Neuron (in vitro differentiated cells): ENCODE results near the gene ZNF493.
A peak's percentile ranks its signal among the peaks of the same experiment; 100 is the strongest.

Experiments
- H2AFZ ChIP-seq: one replicate; pipeline ENCODE4 v1.6.1; 2013; ENCODE audit warnings: low read depth, mild to moderate bottlenecking, inconsistent platforms, low read length, moderate library complexity
- H3K27me3 ChIP-seq: one replicate; pipeline ENCODE4 v1.6.1; 2013; ENCODE audit warnings: low read length; ENCODE audit not compliant: insufficient read depth
- H3K36me3 ChIP-seq: one replicate; pipeline ENCODE4 v1.6.1; 2013; ENCODE audit warnings: low read length; ENCODE audit not compliant: insufficient read depth
- H3K4me1 ChIP-seq: one replicate; pipeline ENCODE4 v1.6.1; 2013; ENCODE audit warnings: low read length; ENCODE audit not compliant: insufficient read depth
- H3K4me3 ChIP-seq: 2 replicates; pipeline ENCODE4 v1.5.1; 2013; ENCODE audit warnings: mild to moderate bottlenecking, low read length, moderate library complexity
- H3K9me3 ChIP-seq: one replicate; pipeline ENCODE4 v1.6.1; 2013; ENCODE audit warnings: low read length

The ZNF493 gene

GRCh38 chr19:21474671-21475181 is 77.8 kb downstream of the ZNF493 start:
- Histone ChIP-seq H3K36me3 (no peaks in the 10 kb centered on the region), H3K4me1 (no peaks in the 10 kb centered on the region), H3K9me3 (no peaks in the 10 kb centered on the region), H3K27me3 (no peaks in the 10 kb centered on the region), H2AFZ (peak overlapping the region; percentile 14), H3K4me3 (peak overlapping the region; percentile 47)
